Esophagus squamous epithelium (tissue), 5 donors: Measurements from ENCODE around the gene SACM1L. TPM values are rescaled to one million over a fixed set of nuclear protein-coding genes. Genes with fewer than 3 reads are reported as not detected.

Experiments
- DNase-seq: peaks from one replicate; lab custom pipeline; 2025; lab: John Stamatoyannopoulos, UW
- H3K27ac ChIP-seq, 4 donors: fragments of 200-600 bp; sonication (generic); one replicate each; pipeline ENCODE4 v1.5.1; 2016 to 2019; ENCODE audit warnings: mild to moderate bottlenecking in 1 of 4
- H3K27me3 ChIP-seq, 4 donors: fragments of 200-600 bp; sonication (generic); 1 replicate in 3 of 4; 2 replicates in 1 of 4; pipeline versions ENCODE4 v1.5.1 to v1.6.0; 2017 to 2021; ENCODE audit warnings: antibody characterized with exemption in 1 of 4
- H3K36me3 ChIP-seq, 3 donors: fragments of 200-600 bp; sonication (generic); one replicate each; pipeline ENCODE4 v1.5.1; 2016 to 2019
- H3K4me1 ChIP-seq, 3 donors: fragments of 200-600 bp; sonication (generic); one replicate each; pipeline ENCODE4 v1.5.1; 2017 to 2019
- H3K4me3 ChIP-seq, 4 donors: fragments of 200-600 bp; sonication (generic); 1 replicate in 3 of 4; 2 replicates in 1 of 4; pipeline ENCODE4 v1.5.1; 2016 to 2019; ENCODE audit warnings: mild to moderate bottlenecking in 2 of 4, moderate library complexity in 1 of 4
- H3K9me3 ChIP-seq, 3 donors: fragments of 200-600 bp; sonication (generic); one replicate each; pipeline ENCODE4 v1.5.1; 2016 to 2019
- POLR2A ChIP-seq, 4 donors: fragments of 450-650 bp; IDR thresholded peaks; one replicate each; pipeline ENCODE4 v1.6.1; 2017; ENCODE audit warnings: antibody characterized with exemption in 4 of 4, mild to moderate bottlenecking in 4 of 4, moderate library complexity in 3 of 4
- WGBS, 2 donors: methylation state at CpG; one replicate each; pipeline ENCODE4 v1.1.5; 2018; 5-methylcytosine and 5-hydroxymethylcytosine counted together
- intact Hi-C: fragments of 100-400 bp; cut with DNase I; formaldehyde crosslinking; loops from one replicate; pipeline ENCODE4 v1.15.0; 2022
- total RNA-seq, 4 donors: library from RNA; depleted of rRNA; stranded (reverse); fragments of >200 nt; gene quantifications; one replicate each; pipeline ENCODE4 v1.1.0, GENCODE V29; 2016
- TF ChIP-seq, protein P1 (sequence below), 6 experiments: fragments of 450-650 bp in 4 of 6; fragments of 200-600 bp in 2 of 6; sonication (generic) in 2 of 6; IDR thresholded peaks; one replicate each; pipeline ENCODE4 v1.5.1; 2016 to 2019; ENCODE audit warnings: antibody characterized with exemption in 6 of 6, mild to moderate bottlenecking in 4 of 6, moderate library complexity in 4 of 6
- donor health status: DM: yes; HTN: yes; CAD: no.

Gene SACM1L
- total RNA-seq, 4 donors from 2014 or later, result 22.7 to 42.2 (median 27.2) TPM

DNA sequence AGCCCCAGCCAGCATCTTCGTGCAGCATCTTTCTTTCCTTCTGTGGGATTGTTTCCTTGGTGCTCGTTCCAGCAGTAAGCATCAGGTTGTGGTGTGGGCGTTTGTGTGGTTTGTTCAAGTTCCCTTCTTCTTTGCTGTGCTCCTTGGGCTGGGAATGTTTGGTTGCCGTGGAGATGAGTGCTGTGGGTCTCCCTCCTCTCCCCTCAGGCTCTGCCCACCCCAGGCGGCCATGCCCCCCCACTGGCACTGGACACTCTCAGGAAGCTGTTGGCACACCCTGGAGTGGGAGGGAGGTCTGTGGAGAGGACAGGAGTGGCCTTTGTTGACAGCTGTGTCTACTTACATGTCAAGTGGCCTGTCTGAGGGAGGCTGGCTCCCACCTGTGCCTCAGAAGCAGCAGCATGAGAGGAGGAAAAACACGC lies 46.5 kb upstream of the SACM1L start:
- Histone ChIP-seq H3K4me3 (no peak overlapping the region), H3K36me3 (peaks cover 0 to 4% (median 0%) of the 10 kb centered on the region in 3 donors), H3K4me1 (peaks cover 35 to 81% (median 37%) of the 10 kb centered on the region in 3 donors), H3K9me3 (no peaks in the 10 kb centered on the region), H3K27ac (peak overlapping the region in 1 of 4 donors; percentile 3), H3K27me3 (no peaks in the 10 kb centered on the region)
- no peak for TF ChIP-seq POLR2A (IDR thresholded peaks at IDR 0.05)
- TF ChIP-seq, protein P1, sequence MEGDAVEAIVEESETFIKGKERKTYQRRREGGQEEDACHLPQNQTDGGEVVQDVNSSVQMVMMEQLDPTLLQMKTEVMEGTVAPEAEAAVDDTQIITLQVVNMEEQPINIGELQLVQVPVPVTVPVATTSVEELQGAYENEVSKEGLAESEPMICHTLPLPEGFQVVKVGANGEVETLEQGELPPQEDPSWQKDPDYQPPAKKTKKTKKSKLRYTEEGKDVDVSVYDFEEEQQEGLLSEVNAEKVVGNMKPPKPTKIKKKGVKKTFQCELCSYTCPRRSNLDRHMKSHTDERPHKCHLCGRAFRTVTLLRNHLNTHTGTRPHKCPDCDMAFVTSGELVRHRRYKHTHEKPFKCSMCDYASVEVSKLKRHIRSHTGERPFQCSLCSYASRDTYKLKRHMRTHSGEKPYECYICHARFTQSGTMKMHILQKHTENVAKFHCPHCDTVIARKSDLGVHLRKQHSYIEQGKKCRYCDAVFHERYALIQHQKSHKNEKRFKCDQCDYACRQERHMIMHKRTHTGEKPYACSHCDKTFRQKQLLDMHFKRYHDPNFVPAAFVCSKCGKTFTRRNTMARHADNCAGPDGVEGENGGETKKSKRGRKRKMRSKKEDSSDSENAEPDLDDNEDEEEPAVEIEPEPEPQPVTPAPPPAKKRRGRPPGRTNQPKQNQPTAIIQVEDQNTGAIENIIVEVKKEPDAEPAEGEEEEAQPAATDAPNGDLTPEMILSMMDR (IDR thresholded peaks at IDR 0.05), result no peak
- no peak for DNase-seq
- intact Hi-C loops, result no loop called here
- WGBS, 2 donors, result 55 to 70% methylated on average over 4 to 5 of the region's 6 CpGs

DNA sequence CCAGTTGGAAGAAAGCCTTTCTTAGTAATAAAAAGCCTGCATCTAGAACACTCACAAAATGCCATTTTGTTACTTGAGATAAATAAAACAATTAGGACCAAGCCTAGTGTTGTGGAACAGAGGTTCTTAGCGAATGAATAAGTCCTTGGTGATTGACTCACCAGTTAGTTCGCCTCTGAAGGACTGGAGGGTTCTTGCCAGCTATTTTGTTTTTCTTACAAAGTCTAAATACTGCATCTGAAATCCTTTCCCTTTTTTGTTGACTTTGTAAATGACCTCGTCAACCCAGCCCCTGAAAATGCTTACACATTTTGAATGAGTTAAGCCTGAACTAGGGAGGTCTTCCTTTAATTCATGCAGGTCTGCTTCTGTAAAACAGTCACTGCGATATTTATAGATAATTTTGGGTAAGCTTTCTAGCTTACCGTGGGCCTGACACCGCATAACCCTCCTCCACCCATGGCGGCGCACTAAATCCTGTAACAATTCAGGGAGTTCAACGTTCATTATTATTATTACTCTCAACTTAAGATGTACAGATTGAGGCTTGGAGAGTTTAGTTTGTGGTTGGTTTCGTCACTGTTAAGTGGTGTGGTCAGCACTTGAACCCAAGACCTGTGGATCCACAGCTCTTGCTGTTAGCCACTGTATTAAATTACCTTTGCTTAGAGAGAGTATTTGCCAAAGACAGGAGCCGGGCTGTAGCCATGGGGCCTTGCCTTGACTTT lies 45.0 kb upstream of the SACM1L start:
- intact Hi-C loops, result no loop called here
- Histone ChIP-seq H3K4me1 (peaks cover 36 to 75% (median 37%) of the 10 kb centered on the region in 3 donors), H3K9me3 (no peaks in the 10 kb centered on the region), H3K36me3 (peaks cover 0 to 4% (median 0%) of the 10 kb centered on the region in 3 donors), H3K27ac (peak overlapping the region in 3 of 4 donors; percentile 29 to 61 (median 43)), H3K4me3 (no peak overlapping the region), H3K27me3 (no peaks in the 10 kb centered on the region)
- TF ChIP-seq, protein P1 (IDR thresholded peaks at IDR 0.05), result no peak
- TF ChIP-seq POLR2A (IDR thresholded peaks at IDR 0.05), result no peak
- DNase-seq, result no peak
- WGBS, 2 donors, result 69 to 73% methylated on average over 10 to 11 of the region's 11 CpGs

DNA sequence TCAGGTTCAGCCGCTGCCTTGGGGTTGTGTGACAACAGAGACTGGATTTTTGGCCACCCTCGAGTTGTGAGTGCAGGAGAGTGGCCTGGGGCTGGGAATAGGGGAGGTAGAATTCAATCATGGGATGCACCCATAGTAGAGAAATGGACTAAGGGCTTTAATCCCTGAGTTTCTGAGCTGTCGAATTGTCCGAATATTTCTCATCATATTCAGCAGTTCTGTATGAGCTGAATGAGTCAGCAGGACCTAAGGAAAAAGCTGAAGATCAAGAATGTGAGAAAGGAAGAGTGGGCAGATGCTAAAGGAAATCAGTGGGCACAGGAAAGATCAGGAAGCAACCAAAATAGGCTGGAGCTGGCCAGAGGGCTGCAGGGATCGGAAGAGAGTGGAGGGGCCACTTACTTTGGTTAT lies 44.4 kb upstream of the SACM1L start:
- H3K27me3 ChIP-seq, result no peaks in the 10 kb centered on the region
- TF ChIP-seq POLR2A (IDR thresholded peaks at IDR 0.05), result no peak
- TF ChIP-seq, protein P1 (IDR thresholded peaks at IDR 0.05), result no peak
- peak overlapping the region in 3 of 4 donors; percentile 29 to 61 (median 43) for H3K27ac ChIP-seq
- WGBS, 2 donors, result 37 to 52% methylated on average over 5 of the region's 5 CpGs
- no peaks in the 10 kb centered on the region for H3K9me3 ChIP-seq
- H3K36me3 ChIP-seq, result peaks cover 0 to 4% (median 0%) of the 10 kb centered on the region in 3 donors
- intact Hi-C loops, result no loop called here
- DNase-seq, result no peak
- no peak overlapping the region for H3K4me3 ChIP-seq
- H3K4me1 ChIP-seq, result peaks cover 36 to 69% (median 37%) of the 10 kb centered on the region in 3 donors

DNA sequence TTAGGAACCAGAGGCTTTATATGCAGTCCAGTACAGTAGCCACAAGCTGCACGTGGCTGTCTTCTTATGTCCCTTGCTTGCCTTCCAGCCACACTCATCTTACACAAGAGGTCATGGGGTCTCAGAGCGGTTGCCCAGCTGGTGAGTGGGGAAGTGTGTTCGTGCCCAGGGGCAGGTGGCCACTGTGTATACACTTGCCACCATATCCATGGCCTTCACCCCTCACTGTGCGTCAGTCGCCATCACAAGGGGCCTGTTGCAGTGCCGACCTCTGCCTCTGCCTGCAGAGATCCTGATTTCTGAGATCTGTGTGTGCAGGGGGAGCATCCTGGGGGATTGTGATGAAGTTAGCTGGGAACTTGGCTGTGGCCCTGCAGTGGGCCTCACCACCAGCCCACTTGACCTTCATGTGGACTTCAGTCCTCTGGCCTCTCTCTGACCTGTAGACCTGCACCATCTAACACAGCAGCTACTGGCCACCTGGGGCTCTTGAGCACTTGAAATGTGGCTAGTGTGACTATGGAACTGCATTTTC lies 43.1 kb upstream of the SACM1L start:
- no peak for TF ChIP-seq POLR2A (IDR thresholded peaks at IDR 0.05)
- TF ChIP-seq, protein P1 (IDR thresholded peaks at IDR 0.05), result no peak
- no peaks in the 10 kb centered on the region for H3K9me3 ChIP-seq
- H3K36me3 ChIP-seq, result peaks cover 0 to 4% (median 0%) of the 10 kb centered on the region in 3 donors
- H3K4me1 ChIP-seq, result peaks cover 31 to 58% (median 32%) of the 10 kb centered on the region in 3 donors
- WGBS, 2 donors, result 77 to 79% methylated on average over 3 of the region's 6 CpGs
- intact Hi-C loops, result no loop called here
- H3K4me3 ChIP-seq, result no peak overlapping the region
- no peak for DNase-seq
- H3K27ac ChIP-seq, result peak overlapping the region in 3 of 4 donors; percentile 56 to 62 (median 57)
- no peaks in the 10 kb centered on the region for H3K27me3 ChIP-seq

DNA sequence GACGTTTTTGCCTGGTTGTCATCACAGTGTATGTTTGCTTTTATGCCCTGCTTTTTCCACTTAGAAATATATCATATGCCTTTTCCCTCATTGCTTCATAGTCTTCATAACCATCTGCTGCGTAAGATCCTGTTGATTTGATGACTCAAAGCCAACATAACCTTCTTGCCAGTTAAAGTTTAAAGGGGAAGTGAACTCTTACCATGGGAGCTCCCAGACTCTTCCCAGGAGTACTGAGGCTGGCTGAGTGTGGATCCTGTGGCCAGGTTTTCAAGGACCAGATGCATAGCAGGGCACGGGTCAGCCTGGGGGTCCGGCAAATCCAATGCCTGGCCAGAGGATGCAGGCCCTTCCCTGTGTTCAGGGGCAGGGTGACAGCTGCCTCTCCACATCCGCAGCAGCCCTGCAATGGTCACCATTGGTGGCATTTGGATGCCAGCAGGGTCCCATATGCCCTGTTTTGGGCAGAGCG lies 42.0 kb upstream of the SACM1L start:
- Histone ChIP-seq H3K36me3 (peaks cover 0 to 4% (median 0%) of the 10 kb centered on the region in 3 donors), H3K4me3 (no peak overlapping the region), H3K9me3 (no peaks in the 10 kb centered on the region), H3K4me1 (peaks cover 31 to 49% (median 32%) of the 10 kb centered on the region in 3 donors), H3K27ac (peak overlapping the region; percentile 31 to 82 (median 58)), H3K27me3 (no peaks in the 10 kb centered on the region)
- DNase-seq, result no peak
- 40 to 59% methylated on average over 3 to 5 of the region's 6 CpGs for WGBS, 2 donors
- intact Hi-C loops, result no loop called here
- TF ChIP-seq, protein P1 (IDR thresholded peaks at IDR 0.05), result no peak
- TF ChIP-seq POLR2A (IDR thresholded peaks at IDR 0.05), result no peak
